GM21576 (cell line): ENCODE results near the gene SIN3B.

Experiments used
- ATAC-seq: cut with Tn5 transposase; IDR thresholded peaks from one replicate; pipeline ENCODE4 v1.9.1; 2021; ENCODE audit warnings: mild to moderate bottlenecking, moderate library complexity; ENCODE audit not compliant: unreplicated experiment

SIN3B gene

DNA sequence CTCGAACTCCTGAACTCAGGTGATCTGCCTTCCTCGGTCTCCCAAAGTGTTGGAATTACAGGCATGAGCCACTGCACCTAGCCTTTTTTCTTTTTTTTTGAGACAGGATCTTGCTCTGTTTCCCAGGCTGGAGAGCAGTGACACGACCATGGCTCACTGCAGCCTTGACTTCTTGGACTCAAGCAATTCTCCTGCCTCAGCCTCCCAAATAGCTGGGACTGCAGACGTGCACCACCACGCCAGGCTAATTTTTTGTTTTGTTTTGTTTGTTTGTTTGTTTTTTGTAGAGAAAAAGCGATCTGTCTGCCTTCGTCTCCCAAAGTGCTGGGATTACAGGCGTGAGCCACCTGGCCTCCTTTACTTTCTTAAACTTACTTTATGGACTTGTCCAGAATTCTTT, 6.5 kb upstream of the SIN3B start:
- no peak for ATAC-seq

DNA sequence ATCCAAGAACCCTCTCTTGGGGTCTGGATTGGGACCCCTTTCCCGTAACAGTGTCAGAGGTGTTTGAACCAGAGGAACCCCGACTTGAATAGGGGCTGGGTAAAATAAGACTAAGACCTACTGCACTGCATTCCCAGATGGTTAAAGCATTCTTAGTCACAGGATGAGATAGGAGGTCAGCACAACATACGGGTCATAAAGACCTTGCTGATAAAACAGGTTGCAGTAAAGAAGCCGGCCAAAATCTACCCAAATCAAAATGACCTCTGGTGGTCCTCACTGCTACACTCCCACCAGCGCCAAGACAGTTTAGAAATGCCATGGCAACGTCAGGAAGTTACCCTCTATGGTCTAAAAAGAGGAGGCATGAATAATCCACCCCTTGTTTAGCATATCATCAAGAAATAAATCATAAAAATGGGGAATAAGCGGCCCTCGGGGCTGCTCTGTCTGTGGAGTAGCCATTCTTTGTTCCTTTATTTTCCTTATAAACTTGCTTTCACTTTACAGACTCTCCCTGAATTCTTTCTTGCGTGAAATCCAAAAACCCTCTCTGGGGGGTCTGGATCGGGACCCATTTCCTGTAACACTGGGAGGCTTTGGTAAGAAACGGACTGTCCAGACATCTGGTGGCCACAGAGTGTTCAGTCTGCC, 4.4 kb upstream of the SIN3B start:
- ATAC-seq, result no peak

DNA sequence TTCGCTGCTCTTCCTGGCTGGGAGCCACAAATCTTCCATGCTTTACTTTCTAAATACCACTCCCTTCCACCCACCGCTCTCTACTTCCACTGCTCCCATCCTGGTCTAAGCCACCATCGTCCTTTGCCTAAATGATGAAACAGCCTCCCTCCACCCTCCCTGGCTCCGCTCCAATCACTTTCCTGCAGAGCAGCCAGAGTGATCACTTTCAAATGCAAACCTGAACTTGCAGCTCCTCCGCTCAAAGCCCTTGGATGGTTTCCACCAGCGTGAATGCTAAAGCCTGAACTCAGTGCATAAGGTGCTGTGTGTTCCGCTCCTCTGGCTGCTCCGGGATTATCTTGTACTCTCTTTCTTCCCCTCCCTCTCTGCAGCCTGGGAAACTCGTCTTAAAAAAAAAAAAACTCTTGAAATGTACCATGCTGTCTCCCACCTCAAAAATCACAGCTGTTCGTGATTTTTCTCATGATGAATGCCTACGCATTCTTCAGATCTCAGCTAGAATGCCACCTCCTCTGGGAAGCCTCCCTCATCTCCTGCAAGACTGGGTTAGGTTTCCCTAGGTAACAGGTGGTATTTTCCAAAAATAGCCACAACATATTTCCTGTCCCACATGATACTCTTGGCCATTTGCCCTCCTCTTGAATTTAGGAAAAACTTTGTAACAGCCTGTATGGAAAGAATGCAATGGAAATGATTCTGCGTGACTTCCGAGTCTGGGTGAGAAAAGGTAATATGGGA, 3.7 kb upstream of the SIN3B start:
- no peak for ATAC-seq

DNA sequence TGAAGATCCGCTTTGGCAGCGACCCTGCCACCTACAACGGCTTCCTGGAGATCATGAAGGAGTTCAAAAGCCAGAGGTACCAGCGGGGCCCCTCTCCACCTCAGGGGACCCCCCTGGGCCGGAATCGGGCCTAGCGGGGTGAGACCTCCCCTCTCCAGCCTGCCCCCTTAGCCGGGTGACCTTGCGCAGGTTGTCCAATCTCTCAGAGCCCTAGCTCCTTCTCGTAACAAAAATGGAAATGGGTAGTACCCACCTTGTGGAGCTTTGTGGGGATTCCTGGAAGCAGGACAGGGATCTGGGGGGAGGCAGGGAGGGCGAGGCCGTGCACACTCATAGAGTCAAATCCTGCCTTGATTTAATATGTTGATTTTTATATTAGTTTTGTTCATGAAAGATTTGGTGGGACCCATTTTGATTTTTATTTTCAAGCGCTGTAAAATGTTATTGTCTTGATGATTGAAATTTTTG, 658 bp downstream of the SIN3B start:
- ATAC-seq, result no peak

DNA sequence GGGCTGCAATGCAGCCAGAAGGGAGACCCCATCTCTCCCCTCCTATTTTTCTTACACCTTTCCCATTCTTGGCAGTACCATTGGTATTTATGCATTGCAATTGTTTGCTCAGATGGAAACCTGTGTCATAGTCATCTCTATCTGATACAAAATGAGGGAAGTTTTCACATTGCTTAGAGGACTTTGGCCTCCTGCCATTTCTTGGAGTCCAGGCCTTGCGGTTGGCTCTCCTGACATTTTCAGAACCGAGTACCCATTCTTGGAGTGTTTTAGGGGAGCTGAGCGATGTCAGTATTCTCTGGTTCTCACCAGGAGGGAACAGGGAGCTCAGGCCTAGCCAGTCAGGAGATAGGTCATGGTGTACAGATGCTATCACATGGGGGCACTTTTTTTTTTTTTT, 1.5 kb downstream of the SIN3B start:
- no peak for ATAC-seq

DNA sequence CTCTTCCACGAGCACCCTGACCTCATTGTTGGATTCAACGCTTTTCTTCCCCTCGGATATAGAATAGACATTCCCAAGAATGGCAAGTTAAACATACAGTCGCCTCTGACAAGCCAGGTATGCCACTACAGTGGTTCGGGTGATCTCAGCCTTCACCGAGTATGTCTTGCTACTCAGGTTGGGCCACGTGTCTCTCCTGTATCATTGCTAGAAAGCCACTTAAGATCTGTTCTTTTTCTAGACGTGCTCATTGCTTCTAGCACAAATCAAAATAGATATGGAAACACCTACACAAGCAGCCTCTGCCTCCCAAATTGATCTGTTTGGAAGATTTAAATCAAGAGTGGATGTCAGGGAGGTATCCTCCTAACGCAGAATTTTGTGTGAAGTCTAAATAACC, 2.3 kb downstream of the SIN3B start:
- ATAC-seq, result no peak

DNA sequence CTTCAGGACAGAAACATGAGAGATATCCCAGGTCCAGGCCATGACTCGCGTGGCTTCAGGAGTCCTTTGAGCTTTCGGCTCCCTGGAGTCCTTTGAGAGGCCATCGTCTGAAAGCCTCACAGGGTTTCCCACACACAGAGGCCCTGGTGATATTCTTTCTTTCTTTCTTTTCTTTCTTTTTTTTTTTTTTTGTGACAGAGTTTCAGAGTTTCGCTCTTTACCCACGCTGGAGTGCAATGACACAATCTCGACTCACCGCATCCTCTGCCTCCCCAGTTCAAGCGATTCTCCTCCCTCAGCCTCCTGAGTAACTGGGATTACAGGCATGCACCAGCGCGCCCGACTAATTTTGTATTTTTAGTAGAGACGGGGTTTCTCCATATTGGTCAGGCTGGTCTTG, 5.5 kb downstream of the SIN3B start:
- ATAC-seq, result no peak

DNA sequence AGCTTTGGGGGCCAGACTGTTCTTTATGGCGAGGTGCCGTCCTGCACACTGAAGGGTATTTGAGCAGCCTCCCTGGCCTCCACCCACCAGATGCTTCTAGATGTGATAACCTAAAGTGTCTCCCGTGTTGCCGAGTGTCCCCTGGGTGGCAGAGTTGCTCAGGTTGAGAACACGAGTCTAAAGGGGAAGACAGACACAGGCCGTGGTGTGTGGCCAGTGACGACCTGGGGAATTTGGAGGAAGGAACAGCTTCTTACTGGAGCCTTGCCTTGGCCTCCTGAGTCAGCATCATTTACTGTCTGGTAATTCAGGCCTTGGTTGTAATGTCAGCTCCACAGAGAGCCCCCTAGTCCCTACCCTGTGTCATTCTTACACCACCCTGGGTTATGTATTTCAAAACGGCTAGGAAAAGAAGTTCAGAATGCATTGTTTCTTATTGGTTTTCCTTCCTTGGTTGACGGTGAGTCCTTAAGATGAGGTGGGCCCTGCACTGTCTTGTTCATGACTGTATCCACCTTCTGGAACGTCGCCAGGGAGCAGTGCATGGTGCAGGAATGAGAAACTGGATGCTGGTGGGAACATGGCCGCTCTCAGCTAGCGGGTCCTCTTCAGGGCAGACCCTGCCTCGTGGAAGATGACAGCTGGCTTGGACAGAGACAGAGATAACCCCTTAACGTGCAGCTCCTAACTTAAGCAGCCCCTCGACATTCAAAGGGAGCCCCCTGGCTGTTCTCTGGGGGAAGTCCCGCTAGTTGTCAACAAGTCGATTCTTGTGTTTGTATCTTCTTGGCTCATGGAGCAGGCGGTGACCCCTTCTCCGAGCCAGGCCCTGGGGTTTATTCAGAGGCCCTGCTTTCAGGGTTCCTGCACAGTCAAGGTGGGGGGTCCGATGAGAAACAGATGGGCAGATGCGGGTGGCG, 7.2 kb downstream of the SIN3B start:
- ATAC-seq, result peak; percentile 46

DNA sequence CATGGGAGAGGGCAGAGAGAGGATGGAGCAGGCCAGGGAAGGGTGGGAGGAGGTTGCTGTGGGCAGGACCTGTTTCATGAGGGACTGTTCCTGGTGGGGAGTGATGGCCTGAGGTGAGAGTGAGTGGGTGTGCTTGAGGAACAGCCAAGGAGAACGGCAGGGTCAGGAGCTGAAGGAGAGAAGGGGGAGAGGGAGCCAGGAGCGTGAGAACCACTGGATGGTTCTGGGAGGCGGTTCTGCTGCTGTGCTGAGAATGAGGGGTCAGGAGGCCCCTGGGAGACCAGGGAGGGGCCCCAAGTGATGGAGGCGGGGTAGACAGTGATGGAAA, 7.8 kb downstream of the SIN3B start:
- no peak for ATAC-seq

DNA sequence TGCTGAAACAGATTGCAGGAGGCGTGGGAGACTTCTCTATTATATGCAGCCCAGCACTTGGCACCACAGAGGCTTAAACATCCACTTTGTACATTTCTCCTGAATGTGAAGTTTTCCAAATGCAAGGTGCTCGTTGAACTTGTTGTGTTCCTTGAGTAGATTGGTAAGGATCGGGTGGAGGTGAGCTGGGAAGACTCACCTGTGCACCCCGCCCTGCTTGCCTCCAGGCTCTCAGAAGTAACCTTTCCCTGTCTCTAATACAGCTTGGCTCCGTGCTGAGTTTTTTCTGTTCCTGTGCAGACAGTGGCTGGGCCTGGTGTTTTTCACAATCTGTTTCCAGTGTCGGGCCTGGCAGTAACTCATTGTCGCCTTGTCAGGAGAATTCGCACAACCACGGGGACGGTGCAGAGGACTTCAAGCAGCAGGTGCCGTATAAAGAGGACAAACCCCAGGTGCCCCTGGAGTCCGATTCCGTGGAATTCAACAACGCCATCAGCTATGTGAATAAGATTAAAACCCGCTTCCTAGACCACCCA, 12.3 kb downstream of the SIN3B start:
- ATAC-seq, result no peak

DNA sequence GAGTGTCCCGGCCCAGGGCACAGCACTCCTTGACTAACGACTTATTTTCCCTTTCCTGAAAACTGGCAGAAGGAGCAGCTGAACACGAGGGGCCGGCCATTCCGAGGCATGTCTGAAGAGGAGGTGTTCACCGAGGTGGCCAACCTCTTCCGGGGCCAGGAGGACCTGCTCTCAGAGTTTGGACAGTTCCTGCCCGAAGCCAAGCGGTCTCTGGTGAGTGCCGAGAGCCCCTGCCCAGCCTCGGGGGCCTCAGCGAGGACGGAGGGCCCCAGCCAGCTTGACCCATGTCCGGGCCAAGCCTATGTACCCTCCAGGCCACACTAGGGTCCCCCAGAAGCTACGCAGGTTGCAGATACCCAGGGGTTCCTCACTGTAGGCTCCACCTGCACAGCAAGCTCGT, 17.7 kb downstream of the SIN3B start:
- no peak for ATAC-seq

DNA sequence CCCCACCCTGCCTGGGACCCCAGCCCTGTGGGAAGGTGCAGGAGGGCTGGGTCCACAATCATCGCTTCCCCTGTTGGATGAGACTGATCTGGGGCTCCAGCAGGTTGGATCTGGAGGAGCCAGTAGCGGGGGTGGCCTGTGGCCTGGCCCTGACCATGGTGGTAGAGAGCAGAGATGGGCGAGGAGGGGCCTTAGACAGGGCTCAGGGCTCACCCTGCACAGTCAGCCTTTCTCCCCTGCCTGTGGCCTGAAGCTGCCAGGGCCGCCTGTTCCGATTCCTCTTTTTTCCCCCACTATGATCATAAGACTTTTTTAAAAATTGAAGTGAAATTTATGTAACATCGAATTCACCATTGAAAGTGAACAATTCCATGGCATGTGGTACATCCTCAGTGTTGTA, 18.2 kb downstream of the SIN3B start:
- no peak for ATAC-seq

DNA sequence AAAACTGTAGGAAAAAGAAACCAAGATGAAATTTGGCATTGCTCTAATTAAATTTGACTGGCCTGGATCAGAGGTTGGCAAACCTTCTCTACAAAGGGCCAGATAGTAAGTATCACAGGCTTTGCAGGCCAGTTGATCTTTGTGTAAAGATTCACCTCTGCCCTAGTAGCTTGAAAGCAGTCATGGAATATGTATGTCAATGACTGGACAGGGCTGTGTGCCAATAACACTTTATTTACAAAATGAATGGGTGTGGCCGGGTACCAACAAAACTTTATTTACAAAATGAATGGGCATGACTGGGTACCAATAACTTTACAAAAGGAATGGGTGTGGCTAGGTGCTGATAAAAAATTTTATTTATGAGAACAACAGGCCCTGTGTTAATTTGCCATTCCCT, 20.0 kb downstream of the SIN3B start:
- ATAC-seq, result no peak

DNA sequence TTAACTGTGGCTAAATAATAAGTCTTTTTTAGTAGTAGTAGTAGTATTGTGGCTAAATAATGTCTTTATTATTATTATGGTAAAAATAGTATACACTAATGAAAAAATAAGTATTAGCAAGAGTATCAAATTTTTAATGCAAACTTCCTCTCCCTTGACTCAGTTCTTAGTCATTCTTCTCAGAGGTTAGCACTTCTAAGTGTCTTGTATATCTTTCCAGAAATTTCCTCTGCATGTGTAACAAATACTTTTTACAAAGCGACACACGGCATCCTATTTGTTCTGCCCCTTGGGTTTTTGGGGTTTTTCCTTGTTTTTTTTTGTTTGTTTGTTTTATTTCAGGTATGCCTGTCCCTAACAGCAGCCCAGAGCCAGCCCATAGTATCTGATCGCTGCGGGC, 20.9 kb downstream of the SIN3B start:
- no peak for ATAC-seq

DNA sequence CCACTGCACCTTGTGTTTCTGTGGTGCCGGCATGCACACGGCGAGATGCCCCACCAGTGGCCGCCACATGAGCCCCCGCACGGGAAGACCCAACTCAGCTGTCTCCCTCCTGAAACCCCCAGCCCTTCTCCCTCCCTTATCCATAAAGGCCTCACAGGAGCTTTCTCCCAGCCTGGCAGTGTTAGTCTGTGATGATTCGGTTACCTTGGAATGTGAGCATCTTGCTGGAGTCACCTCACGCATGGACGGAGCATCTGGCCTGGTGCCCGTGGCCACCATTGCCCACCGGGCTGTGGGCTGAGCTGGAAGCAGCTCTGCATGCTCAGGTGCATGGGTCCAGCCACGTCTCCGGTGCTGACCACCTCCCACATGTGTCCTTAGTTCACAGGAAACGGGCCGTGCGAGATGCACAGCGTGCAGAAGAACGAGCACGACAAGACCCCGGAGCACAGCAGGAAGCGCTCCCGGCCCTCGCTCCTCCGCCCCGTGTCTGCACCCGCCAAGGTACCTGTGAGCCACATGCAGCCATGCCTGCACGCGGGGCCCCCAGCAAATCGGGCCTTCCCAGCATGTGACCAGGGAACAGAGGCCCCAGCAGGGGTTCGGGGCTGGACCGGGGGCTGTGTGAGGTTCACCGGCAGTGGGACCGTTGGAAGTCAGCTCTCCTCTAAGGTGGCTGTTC, 22.0 kb downstream of the SIN3B start:
- no peak for ATAC-seq

DNA sequence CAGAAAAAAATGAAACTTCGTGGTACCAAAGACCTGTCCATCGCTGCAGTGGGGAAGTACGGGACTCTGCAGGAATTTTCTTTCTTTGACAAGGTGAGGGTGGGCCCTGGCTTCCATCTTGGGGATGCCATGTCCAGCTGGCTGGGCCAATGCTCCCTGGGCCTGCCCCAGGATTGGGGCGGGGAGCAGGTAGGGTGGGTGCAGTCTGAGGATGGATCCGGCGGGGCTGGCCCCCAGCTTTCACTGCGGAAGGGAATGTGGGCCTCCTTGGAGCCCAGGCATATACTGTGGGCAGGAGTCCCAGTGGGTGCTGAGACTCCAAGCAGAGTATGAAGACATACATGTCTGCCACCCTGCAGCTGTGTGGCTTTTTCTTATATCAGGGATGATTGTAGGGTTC, 23.9 kb downstream of the SIN3B start:
- ATAC-seq, result no peak

DNA sequence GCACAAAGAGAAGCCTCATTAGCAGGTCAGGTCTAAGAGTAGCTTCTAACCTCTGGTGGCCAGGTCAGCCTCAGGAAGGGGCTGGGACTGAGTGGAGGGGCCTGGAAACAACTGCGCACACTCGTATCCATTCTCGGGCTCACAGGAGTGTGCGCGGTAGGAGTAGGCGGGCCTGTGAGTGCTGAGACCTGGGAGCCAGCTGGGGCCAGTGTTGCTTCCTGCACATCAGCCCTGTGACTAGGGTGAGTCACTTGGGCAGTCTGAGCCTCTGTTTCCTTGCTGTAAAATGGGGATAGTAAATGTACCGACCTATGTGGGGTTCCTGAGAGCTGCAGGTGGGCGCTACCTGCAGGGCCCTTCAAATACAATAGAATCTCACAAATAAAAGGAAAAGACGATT, 26.9 kb downstream of the SIN3B start:
- ATAC-seq, result no peak

DNA sequence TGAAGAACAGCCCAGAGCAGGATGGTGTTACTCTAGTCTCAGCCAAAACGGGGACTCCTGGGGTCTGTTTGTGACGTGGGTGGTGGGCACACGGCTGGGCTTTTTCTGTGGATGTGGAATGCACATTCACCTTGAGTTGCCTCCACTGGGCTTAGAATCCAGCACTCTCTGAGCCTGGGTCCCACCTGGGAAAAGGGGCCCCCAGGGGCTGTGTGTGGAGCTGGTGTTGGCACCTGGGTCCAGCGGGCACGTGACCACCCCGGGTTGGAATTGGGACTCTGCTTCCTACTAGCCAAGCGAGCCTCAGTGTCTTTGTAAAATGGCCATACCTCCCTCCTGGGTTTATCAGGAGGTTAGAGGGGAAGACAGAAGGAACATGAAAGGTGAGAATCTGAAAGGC, 30.4 kb downstream of the SIN3B start:
- ATAC-seq, result no peak

DNA sequence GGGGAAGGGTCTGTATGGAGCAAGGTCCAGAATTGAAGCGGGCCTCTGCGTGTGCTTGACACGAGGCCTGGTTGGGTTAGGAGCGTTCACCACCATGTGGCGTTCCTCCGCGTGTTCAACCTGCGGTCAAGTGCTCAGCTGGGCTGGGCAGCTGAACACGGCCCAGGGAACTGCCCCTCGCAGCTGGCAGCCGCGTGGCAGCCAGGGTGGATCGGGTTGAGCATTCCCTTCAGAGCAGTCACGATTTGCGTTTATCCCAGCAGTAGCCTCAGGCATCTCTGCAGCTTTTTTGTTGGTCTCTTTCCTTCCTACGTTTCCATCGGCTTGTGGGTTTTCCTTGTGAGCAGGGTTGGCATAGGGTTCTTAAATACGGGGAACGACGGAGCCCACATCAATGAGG, 30.9 kb downstream of the SIN3B start:
- ATAC-seq, result no peak

DNA sequence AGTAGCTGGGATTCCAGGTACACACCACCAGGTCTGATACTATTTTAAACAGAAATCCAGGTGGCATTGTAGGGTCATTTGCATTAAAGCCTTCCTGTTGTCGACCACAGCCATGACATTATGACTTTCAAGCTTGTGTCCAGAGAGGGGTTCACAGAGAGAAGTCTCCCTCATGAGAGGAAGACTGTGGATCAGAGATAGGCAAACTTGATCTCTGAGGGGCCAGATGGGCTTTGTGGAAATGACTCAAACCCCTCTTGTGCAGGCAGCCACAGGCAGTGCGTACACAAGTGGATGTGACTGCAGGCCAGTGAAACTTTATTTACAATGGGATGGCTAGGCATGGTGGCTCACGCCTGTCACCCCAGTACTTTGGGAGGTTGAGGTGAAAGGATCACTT, 31.8 kb downstream of the SIN3B start:
- ATAC-seq, result no peak

DNA sequence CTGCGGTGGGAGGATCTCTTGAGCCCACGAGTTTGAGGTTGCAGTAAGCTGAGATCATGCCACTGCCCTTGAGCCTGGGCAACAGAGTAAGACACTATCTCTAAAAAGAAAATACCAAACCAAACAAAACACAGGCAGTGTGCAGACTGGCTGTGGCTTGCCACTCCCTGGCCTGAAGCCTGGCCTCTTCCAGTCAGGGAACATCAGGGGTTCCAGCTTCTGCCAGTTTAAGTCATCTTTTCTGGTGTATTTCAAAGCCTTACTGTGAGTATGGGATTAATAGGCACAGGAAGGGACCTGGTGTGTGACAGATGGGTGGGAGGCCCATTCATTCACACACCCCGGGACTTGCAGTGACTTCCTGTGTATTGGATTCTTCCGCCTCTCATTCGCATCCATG, 32.6 kb downstream of the SIN3B start:
- no peak for ATAC-seq
